Stimulated activated CD8-positive, alpha-beta memory T cell treated with anti-CD3 and anti-CD28 coated beads, Interleukin-12 subunit alpha, Interleukin-12 subunit beta, amount 100 ng/mL, for 4 hours (primary cell): Measurements from ENCODE around the gene CAMK4.

ENCODE experiments used
- DNase-seq: peaks from one replicate; pipeline ENCODE4 v3.0.0-alpha.2; 2020; ENCODE audit warnings: low read depth

Gene CAMK4

DNA sequence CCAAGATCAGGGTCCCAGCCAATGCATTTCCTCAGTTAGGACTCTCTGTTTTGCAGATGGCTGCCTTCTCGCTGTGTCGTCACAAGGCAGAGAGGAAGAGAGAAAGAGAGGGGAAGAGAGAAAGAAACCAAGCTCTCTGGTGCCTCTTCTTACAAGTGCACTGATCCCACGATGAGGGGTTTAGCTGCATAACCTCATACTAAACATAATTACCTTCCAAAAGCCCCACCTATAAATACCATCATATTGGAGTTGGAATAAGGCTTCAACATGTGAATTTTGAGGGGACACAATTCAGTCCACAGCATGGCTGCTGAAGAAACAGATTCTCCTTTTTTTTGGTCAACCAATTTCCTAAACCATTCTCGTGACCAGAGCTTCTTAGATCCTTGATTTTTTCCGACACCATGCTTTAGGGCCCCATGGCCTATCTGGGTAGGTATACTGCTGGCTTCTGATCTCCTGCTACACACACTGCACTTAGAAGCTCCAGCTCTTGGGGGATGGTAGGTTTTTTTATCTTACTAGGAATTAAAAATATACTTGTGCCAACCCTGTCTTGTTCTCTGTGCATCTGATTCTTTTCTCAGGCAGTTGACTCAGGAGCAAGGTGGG is 5.1 kb downstream of the CAMK4 start:
- no peak for DNase-seq

DNA sequence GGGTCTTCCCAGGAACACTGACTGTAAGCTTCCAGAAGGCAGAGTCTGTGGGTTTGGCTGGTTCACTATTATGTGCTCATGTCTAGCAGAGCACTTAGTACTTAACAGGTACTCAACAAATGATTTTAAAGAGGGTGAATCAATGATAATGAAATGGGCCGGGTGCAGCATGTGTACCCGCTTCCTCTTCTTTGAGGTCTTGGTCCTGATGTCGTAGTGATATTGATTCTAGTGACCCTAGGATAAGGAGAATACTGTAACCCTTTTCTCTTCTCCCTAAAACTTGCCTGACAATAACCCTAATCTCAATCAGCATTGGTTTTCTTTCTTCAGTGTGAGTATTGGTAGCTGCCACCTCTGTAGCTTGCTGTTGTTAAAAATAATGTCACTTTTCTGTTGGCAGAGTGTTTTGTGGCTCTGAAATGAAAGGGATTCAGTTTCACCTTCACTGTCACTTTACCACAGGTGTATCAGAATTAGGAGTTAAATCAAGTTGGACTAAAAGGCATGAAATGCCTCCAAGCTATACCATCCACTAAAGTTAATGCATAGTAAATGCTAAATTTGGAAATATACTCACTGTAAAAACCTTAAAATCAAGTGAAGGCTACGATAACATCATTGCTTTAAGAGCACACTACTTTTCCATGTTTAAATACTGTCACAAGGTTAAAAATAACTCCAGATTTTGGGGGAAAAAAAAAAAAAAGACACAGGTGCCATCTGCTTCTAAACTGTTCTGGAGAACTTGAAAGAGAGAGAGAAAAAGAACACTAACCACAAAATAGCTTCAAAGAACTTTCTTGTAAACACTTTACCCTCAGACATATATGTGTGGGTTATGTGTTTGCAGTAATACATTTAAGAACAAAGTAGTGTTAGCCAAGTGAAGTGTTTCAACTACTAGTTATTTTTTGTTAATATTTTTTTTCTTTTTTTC is 6.0 kb downstream of the CAMK4 start:
- no peak for DNase-seq

DNA sequence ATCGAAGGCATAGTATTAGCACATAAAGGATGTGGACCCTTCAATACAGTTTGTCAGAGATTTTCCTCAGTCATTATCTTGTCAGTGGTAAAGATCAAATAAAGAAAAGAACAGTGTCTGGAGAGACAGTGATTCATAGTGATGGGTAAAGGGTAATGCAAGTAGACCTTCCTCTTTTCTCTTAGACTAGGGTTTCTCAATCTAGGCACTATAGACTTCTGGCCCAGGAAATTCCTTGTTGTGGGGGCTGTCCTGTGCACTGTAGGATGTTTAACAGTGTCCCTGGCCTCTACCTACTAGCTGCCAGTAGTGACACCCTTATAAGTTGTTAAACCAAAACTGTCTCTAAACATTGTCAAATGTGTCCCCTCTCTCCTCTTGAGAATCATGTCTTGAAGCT is 6.9 kb downstream of the CAMK4 start:
- DNase-seq = no peak

DNA sequence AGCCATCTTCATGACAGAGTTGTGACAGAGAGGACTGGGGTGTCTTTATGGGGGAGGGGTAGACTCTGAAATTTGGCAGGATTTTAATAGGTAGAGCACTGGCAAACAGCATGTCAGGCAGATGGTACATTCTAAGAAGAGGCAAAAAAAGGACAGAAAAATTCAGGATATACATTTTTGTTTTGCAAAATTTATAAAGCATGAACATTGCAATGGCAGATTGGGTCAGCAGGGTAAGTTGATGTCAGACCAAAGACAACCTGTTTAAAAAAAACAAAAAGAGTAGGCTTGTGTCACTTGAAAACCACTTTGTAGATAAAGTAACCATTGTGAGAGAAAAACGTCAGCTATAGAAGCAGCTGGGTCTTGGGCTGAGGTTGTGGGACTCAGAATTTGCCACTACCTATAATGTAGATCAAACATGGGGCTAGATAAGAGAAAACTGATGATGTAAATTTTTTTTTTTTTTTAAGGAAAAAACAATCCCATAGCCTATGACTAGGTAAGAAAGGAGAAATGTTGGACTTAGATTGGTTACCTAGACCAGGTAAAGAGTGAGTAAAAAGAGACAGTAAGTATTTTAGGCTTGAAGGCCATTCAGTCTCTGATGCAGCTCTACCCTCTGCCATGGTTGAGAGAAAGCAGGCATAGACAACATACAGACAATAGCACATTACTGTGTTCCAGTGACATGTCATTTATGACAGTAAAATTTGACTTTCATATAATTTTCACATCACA is 8.3 kb downstream of the CAMK4 start:
- no peak for DNase-seq

DNA sequence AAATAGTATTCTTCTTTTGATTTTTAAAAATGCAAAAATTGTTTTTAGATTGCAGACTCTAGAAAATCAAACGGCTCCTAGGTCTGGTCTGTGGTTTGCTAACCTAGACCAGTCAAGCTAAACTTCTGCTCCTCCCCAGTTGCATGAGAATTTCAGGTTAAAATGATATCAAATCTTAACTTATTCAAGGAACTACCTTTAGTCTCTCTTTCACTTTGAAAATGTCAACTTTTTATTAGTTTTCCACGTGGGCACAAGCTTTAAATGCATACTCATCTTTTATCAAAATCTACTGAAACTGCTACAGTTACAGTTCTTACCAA is 8.8 kb downstream of the CAMK4 start:
- DNase-seq = no peak

DNA sequence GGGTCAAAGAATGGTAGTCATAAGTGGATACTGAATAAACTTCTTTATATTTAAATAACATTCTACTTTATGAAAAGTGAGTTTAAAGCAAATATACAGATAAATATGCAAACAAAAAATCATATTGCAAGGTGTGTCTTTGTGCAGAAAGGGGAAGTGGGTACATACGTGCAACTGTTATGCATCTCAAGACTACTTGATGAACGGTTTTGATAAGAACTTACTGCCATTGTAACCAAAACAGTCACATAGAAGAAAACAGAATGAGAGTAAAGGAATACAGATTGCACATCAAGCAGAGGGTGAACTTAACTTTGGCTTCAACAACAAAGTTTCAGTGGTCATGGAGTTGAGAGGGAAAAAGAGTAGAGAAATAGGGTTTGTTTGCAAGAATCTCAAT is 9.9 kb downstream of the CAMK4 start:
- DNase-seq = no peak

DNA sequence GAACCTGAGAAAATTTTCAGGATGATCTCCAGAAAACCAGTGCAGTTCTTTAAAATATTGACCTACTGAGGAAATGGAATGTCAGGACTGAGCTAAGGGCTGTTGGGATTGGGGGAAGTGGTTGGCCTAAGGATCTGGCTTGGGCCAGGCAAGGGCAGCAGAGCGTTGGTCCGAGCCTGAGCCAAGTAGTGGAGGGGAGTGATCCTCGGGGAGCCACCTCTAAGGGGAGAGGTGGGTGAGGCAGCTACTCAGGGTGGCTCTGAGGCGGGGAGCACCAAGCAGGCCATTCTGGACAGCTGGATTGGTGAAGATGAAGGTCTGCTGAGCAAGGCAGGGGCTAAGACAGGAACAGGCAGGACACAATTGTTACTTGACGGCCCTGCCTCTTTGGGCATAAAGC is 11.5 kb downstream of the CAMK4 start:
- DNase-seq = no peak

DNA sequence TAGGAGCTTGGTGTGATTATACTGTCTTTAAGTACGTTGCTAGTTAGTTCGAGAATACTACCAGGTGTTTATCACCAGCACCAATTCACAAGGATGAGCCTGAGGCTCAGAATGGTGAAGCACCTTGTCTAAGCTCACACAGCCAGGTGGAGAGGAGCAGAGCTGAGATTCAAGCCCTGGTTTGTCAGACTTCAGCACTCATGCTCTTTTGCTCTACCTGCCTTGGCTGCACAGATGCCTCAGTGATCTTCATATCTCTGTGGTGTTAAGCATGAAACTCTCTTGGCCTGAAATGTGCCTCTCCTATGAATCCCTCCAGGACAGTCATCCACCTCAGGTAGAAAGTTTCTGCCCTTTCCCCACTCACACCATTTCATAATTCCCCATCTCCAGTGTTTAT is 12.2 kb downstream of the CAMK4 start:
- DNase-seq = no peak

DNA sequence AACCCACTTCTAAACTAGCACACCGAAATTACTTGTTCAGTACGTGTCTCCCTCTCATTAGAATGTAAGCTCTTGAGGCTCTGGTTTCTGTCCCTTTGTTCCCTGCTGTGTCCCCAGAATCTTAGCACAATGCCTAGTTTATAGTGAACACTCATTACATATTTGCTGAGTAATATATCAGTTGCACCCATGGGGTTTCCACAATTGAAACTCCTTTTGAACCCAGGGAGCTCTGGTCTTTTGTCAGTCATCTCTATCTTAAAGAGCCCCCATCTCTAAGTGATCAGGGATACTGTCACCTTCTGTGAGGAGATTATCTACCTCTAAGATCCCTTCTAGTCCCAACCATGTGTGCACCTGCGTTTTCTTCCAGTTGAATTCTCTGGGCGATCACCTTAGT is 12.8 kb downstream of the CAMK4 start:
- DNase-seq = no peak

DNA sequence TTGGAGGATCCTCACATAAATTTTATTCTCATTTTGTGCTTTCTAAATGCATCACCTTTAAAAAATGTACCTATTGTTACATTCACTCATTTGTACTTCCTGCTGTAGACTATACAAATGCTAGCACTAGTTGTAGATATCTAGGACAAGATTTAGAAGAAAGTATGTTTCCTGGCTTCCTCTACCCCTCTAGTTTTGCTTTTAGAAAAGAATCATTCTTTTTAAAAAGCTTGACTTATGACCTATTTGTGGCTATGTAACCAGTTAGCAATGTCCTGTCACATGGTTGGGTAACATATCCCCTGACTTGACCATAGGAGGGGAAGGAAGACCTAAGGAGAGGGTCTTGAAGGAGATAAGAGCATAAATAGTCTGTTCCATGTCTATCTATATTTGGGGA is 13.3 kb downstream of the CAMK4 start:
- DNase-seq = no peak

DNA sequence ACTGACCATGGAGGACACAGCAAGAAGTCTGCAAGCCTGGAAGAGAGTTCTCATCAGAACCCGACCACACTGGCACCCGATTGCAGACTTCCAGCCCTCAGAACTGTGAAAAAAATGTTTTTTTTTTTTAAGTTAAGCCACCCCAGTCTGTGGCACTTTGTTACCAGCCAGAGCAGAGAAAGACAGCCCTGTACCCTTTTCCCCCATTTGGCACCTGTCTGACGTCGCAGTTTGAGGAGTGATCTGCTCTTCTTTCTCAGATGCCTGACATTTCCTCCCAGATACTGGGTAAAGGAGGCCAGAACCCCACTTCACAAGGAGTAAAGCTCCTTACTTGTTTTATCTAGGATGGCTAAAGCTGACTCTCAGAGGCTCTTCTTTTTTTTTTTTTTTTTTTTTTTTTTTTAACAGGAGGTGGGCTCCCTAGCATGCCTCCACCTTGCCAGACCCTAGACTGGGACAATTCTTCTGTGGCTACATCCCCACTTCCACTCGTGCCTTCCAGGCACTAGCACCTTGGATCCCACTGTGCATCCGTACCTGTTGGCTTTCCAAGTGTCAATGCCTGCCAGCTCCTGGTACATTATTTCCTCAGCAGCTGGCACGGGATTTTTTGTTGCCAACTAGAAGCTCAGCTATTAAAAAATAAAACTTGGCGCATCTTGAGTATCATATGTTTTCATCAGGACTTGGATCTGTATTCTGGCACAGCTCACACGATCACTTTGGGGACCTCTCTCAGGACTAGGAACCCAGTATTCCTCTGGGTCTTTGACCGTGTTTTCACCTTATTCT is 14.4 kb downstream of the CAMK4 start:
- DNase-seq = no peak

DNA sequence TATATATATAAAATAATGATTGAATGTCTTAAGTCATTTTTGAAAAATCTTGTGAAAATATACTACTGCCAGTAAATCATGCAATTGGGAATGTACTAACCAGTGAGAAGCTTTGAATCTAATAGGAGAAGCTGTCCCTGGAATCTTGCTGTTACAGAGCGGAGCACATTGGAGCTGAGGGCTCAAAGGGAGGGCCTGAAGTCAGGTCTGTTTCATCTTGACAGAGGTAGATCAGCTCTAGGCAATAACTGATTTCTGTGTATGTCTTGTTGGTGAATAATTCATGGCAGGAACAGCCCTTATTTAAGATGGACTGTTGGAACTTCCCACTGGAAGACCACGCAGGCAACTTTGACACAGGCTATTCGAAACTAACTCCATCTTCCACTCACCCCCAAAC is 17.5 kb downstream of the CAMK4 start:
- no peak for DNase-seq

DNA sequence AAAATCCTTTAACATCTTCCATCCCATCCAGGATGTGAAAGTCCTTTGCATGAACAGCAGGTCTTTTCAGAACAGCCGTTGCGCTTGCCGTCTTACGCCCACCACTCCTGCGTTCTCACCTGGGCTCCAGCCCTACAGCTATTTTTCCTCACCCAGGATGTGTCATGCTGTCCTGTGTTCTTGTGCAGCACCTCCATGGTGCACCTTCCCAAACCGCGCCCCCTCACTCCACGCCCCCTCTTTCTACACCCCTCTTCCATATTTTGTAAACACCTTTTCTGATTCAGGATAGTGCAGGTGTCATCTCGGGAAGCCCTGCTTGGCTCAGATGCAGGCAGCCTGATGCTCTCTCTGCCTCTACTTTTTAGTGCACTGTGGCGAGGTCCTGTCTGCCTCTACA is 18.4 kb downstream of the CAMK4 start:
- no peak for DNase-seq

DNA sequence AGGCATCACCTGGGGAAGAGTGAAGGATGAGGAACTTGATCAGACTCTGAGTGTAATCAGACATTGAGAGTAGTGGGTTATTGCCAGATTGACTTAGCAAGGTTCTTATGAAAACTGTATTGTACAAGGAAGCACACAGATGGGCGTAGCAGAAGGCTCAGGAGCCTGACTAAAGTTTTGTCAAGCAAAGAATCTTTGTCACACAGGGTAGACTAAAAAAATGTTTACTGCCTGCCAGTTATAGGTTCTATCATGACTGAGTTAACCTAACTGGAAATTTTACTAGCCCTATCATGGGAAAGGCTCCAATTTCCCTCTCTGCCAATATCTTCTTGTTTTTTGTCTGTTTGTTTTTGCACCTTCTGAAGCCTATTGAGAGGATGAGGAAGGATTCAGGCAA is 19.1 kb downstream of the CAMK4 start:
- no peak for DNase-seq

DNA sequence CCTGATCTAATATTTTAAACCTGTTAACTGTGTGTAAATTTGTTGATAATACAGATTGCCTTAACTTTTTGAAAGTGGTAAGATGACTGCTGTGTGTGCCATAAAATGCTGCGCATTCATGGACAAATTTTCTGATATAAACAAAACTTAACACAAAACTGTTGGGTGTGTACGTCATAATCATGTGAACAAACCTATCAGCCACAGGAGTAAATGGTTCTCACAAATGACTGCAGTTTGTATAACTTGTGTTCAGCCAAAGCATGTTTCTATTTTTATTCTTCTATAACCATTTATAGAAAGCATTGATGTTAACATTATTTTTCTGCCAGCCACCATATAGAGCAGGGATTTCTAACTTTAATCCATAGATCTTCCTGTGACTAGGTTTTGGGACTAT is 21.5 kb downstream of the CAMK4 start:
- DNase-seq = no peak

DNA sequence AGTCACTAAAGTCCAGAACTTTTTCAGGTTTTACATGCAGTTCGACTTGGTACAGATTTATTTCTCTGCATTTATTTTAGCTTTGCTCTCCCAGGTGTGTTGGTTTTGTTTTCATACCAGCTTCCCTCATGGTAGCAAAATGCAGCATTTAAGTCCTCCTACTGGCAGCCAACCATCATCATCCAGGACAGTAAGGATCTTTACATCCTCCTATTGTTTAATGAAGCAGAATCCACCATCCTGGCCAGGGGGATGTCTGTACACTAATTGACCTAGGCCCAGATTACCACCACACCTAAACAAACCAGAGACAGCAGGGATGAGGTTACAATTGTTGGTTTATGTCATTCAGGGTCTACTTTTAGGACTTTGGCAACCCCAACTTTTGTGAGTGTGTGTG is 22.3 kb downstream of the CAMK4 start:
- DNase-seq = no peak

DNA sequence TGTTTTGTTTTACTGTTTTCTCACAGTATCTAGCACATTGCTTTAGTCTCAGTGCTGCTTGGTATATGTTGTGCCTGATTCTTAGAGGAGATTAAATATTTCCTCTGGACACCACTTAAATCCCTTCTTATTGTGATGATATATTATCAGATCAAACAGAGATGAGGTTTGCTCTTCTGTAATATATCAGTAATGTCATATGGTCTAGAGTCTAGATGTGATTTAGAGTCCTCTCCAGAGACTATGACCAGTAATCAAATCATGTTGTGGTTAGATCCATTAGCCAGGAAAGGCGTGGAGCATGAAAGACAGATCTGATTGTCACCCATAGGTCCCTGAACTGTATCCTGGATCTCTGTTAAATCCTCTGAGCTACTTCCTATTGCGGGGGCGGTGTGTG is 24.4 kb downstream of the CAMK4 start:
- DNase-seq = no peak

DNA sequence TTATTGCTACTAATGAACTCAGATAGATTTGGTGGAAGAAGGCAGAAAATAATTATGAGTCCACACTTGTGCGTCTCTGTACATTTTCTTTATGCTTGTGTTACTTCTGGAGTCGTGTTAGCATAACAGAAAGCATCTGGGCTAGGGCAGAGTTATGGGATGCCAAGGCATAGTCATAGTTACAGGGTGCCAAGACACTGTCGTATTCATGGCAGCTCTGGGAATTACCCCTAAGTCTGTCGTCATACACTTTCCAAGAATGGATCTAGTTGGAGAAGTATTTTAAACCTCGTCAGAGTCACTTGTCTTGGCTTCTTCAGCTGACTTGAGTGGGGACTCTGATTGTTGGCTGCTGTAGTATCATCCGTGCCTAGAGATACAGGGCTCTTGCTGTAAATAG is 27.7 kb downstream of the CAMK4 start:
- DNase-seq = no peak

DNA sequence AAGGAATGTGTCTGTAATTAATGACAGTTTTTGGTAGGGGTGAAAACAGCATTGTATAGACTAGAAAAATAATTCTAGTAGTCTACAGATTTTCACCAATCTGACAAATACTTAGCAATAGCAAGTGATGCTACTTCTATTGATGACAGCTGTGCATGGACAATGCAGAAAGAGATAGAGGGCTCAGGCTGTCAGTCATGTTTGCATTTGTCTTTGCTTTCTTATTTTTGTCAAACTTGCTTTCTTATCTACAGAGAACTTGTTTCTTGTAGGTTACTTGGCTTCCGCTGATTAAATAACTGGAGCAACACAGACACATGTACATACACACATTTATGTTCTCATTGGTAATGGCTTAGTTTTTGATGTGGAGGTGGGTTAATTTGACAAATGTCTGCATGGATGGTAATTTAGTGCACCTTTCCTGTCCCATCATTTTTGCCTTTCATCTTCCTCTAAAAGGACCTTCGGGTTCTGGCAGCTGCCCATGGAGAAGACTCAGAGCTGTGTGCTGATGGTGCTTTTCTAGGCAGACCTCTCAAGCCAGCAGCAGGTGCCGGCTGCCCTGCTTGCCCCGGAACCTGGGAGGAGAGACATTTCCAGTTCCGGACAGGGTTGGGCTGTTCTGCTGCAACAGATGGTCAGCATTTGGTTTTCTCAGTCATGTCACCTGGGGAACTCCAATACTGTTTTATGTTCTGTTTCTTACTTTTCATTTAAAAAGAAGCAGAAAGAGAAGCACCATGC is 28.8 kb downstream of the CAMK4 start:
- DNase-seq = no peak

DNA sequence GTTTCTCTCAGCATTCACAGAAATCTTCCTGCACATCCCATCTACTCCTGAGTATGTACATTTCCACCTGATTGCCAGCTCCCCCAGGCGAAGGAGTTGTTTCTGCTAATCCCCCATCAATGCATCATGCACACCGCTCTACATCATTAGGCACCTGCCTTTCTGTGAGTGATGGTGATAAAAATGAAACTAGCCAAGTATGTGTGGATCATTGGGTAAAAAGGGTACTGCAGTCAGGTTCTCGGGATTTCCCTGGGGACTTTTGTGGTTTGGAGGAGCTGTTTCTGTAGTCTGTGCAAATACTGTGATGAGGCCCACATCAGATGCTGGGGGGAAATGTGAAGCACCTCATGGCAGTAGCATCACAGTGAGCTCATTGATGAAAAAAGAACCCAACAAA is 30.4 kb downstream of the CAMK4 start:
- peak; percentile 24 for DNase-seq

DNA sequence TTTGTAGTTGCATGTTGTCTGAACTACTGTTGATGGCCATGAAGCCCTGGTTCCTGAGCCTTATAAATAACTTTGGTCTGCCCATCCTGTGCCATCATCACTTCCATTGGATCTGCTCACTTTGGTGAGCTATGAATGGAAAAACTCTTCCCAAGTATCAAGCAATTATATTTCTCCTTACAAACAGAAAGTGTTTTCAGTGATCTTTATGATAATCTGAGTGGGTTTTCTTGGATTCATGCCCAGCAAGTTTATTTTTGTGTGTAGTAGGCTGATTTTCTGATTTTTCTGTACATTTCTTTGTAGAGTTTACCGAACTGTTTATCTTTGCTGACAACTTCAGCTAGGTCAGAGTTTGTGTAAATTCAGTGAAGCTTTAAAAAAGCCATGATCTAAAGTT is 31.0 kb downstream of the CAMK4 start:
- DNase-seq = no peak

DNA sequence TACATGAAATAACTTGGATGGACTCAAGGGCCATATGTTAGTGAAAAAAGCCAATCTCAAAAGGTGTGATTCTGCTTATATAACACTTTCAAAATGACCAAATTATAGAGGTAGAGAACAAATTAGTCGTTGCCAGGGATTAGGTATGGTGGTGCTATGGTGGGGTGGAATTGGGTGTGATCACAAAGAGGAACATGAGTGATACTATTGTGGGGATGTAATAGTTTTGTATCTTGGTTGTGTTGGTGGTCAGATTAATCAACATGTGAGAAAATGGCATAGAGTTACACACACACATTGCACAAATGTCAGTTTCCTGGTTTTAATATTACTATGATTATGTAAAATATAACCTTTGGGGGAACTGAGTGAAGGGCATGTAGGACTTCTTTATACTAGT is 31.9 kb downstream of the CAMK4 start:
- DNase-seq = no peak
